Left ventricle myocardium inferior (tissue), 1 donor: ENCODE measurements around the gene PFDN5. TPM values are rescaled to one million over a fixed set of nuclear protein-coding genes. Genes with fewer than 3 reads are reported as not detected.

Source experiments
- DNase-seq: peaks from one replicate; pipeline ENCODE4 v3.0.0-alpha.2; 2020
- H3K27ac ChIP-seq: fragments of 200-600 bp; replicated peaks from 2 replicates; pipeline ENCODE4 v1.8.0; 2021
- H3K27me3 ChIP-seq: fragments of 200-600 bp; 2 replicates; pipeline ENCODE4 v1.8.0; 2021; ENCODE audit warnings: low read depth
- H3K36me3 ChIP-seq: fragments of 200-600 bp; 2 replicates; pipeline ENCODE4 v1.8.0; 2021
- H3K4me1 ChIP-seq: fragments of 200-600 bp; 2 replicates; pipeline ENCODE4 v1.8.0; 2021
- H3K4me3 ChIP-seq: fragments of 200-600 bp; 2 replicates; pipeline ENCODE4 v1.8.0; 2021; ENCODE audit warnings: mild to moderate bottlenecking, moderate library complexity
- H3K9me3 ChIP-seq: fragments of 200-600 bp; replicated peaks from 2 replicates; pipeline ENCODE4 v1.8.0; 2021
- CTCF ChIP-seq: fragments of 200-600 bp; IDR thresholded peaks from 2 replicates; pipeline ENCODE4 v1.8.0; 2021; ENCODE audit warnings: antibody characterized with exemption, mild to moderate bottlenecking, borderline replicate concordance
- intact Hi-C: fragments of 100-400 bp; cut with micrococcal nuclease; formaldehyde crosslinking; loops from one replicate; pipeline ENCODE4 v1.11.0; 2022
- total RNA-seq: library from RNA; stranded (reverse); fragmentation: NEBNext Ultra II Directional; extraction: Animal tissue kit (Norgen Biotek cat#: 25700); gene quantifications from one replicate; pipeline ENCODE4 v1.2.1, GENCODE V29; 2021
- donor health status: DM: no; HTN: yes; CAD: no; lungs with severe emphysema.

The PFDN5 gene
- total RNA-seq, 1 donor from 2014 or later = 399 TPM

DNA sequence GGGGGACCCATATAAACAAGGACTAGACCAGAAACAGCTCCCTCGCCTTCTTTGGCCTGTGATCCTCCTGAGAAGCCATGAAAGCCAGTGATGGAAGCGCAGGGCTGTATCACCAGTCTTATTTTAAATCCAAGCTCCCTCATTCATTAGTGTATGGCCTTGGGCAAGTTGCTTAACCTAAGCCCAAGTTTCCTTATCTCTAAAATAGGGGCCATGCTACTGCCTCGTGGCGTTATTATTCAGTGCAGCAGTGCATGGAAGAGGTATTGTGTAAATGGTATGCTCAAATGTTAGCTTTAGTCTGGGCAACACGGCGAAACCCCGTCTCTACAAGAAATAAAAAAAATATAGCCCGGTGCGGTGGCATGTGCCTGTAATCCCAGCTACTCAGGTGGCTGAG, 17.4 kb upstream of the PFDN5 start:
- no peak for TF ChIP-seq CTCF
- Histone ChIP-seq H3K9me3 (no peaks in the 10 kb centered on the region), H3K27ac (no peak overlapping the region), H3K36me3 (no peaks in the 10 kb centered on the region), H3K4me3 (no peak overlapping the region), H3K27me3 (no peaks in the 10 kb centered on the region), H3K4me1 (no peaks in the 10 kb centered on the region)
- intact Hi-C loops = no loop called here
- DNase-seq = no peak

DNA sequence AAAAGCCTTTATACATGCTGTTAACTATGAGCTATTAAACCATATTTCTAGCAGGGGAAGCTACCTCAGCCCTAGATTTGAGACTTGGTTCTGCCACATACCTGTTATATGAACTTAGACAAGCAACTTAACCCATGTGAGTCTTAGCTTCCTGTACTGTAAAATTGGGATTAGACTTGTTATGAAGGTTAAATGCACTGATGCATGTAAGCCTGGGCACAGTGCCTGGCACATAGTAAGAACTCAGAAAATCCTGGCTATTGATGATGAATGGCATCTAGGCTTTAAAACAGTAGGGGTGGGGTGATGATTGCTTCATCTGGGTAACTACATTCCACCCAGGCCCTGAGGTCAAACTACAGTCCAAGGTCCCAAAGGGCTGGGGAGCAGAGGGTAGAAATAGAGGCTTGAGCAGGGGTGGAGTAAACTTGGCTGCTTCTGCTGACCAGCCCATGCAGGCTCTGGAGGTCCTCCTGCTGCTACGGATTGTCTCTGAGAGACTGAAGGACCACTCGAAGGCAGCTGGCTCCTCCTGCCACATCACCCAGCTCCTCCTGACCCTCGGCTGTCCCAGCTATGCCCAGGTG, 16.0 kb upstream of the PFDN5 start:
- Histone ChIP-seq H3K36me3 (no peaks in the 10 kb centered on the region), H3K27ac (no peak overlapping the region), H3K9me3 (no peaks in the 10 kb centered on the region), H3K27me3 (no peaks in the 10 kb centered on the region), H3K4me1 (no peaks in the 10 kb centered on the region), H3K4me3 (no peak overlapping the region)
- no peak for DNase-seq
- intact Hi-C loops = no loop called here
- no peak for TF ChIP-seq CTCF

- no peaks in the 10 kb centered on the region for H3K9me3 ChIP-seq
- H3K4me3 ChIP-seq = no peak overlapping the region
- H3K27me3 ChIP-seq = no peaks in the 10 kb centered on the region
- H3K27ac ChIP-seq = no peak overlapping the region
- DNase-seq = no peak
- H3K36me3 ChIP-seq = no peaks in the 10 kb centered on the region
- TF ChIP-seq CTCF = no peak
- no peaks in the 10 kb centered on the region for H3K4me1 ChIP-seq
- intact Hi-C loops = no loop called here
Measured at GRCh38 chr12:53279888-53280498, 15.3 kb upstream of the PFDN5 start.

- H3K36me3 ChIP-seq = no peaks in the 10 kb centered on the region
- H3K4me1 ChIP-seq = peaks cover 4% of the 10 kb centered on the region
- intact Hi-C loops = loop anchor here (5.0 kb wide), 1 partner anchor 74 kb away; no protein-coding TSS in a partner anchor
- no peaks in the 10 kb centered on the region for H3K27me3 ChIP-seq
- no peak for TF ChIP-seq CTCF
- DNase-seq = no peak
- H3K4me3 ChIP-seq = no peak overlapping the region
- H3K9me3 ChIP-seq = no peaks in the 10 kb centered on the region
- H3K27ac ChIP-seq = no peak overlapping the region
Measured at GRCh38 chr12:53286448-53286847, 8.9 kb upstream of the PFDN5 start.

GRCh38 chr12:53287741-53288216, 7.6 kb upstream of the PFDN5 start:
- TF ChIP-seq CTCF = peak; percentile 79
- intact Hi-C loops = loop anchor here (5.0 kb wide), 1 partner anchor 75 kb away; no protein-coding TSS in a partner anchor
- H3K4me3 ChIP-seq = no peak overlapping the region
- H3K27ac ChIP-seq = no peak overlapping the region
- H3K9me3 ChIP-seq = no peaks in the 10 kb centered on the region
- peak; percentile 67 for DNase-seq
- H3K4me1 ChIP-seq = peaks cover 4% of the 10 kb centered on the region
- H3K27me3 ChIP-seq = no peaks in the 10 kb centered on the region
- H3K36me3 ChIP-seq = no peaks in the 10 kb centered on the region
